ENCODE data around the gene CPNE1. TPM values are rescaled to one million over a fixed set of nuclear protein-coding genes. Genes with fewer than 3 reads are reported as not detected.

Gene CPNE1
- total RNA-seq, 1 donor from 2014 or later, result 264 TPM

DNA sequence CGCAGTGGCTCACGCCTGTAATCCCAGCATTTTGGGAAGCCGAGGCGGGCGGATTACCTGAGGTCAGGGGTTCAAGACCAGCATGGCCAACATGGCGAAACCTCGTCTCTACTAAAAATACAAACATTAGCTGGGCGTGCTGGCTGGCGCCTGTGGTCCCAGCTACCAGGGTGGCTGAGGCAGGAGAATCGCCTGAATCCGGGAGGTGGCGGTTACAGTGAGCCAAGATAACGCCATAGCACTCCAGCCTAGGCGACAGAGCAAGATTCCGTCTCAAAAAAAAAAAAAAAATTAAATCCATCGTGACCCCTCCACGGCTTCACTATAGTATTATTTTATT lies 1.2 kb upstream of the CPNE1 start:
- H3K4me3 Mint-ChIP-seq, result peak overlapping the region; percentile 24

GRCh38 chr20:35663516-35664465 lies 909 bp downstream of the CPNE1 start:
- Mint-ChIP-seq H3K27me3 (no peaks in the 10 kb centered on the region), H3K36me3 (ENCODE audit: low read depth) (peaks cover 30% of the 10 kb centered on the region), H3K4me3 (peak overlapping the region; percentile 94), H3K9me3 (no peaks in the 10 kb centered on the region), H3K27ac (peak overlapping the region; percentile 99), H3K4me1 (peaks cover 56% of the 10 kb centered on the region)
- DNase-seq, result peak; percentile 51
- ChIA-PET CTCF (interaction anchor here (1.2 to 1.4 kb wide), 3 partner anchors 45 to 200 kb away, joined by 3 to 7 read pairs (median 4); no protein-coding TSS in a partner anchor), POLR2A (interaction anchor here (0.6 to 4.7 kb wide), 30 partner anchors 8 to 1342 kb away, joined by 3 to 95 read pairs (median 5); partner anchors contain the start of genes EIF6, ERGIC3, MMP24OS and NFS1)
- peak; percentile 48 for ATAC-seq (ENCODE audit: low read depth)
- intact Hi-C loops (cut with micrococcal nuclease), result loop anchor here (1.0 to 5.0 kb wide), 7 partner anchors 36 to 291 kb away; partner anchors contain the start of genes NFS1, PHF20, RBM39 and ROMO1
- TF ChIP-seq, protein P1, sequence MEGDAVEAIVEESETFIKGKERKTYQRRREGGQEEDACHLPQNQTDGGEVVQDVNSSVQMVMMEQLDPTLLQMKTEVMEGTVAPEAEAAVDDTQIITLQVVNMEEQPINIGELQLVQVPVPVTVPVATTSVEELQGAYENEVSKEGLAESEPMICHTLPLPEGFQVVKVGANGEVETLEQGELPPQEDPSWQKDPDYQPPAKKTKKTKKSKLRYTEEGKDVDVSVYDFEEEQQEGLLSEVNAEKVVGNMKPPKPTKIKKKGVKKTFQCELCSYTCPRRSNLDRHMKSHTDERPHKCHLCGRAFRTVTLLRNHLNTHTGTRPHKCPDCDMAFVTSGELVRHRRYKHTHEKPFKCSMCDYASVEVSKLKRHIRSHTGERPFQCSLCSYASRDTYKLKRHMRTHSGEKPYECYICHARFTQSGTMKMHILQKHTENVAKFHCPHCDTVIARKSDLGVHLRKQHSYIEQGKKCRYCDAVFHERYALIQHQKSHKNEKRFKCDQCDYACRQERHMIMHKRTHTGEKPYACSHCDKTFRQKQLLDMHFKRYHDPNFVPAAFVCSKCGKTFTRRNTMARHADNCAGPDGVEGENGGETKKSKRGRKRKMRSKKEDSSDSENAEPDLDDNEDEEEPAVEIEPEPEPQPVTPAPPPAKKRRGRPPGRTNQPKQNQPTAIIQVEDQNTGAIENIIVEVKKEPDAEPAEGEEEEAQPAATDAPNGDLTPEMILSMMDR (IDR thresholded peaks at IDR 0.05), result no peak

More for the DNA sequence above, 1.2 kb upstream of the CPNE1 start:
- DNase-seq (no peak), ATAC-seq (ENCODE audit: low read depth) (no peak)
- TF ChIP-seq, protein P1 (IDR thresholded peaks at IDR 0.05), result no peak
- no peaks in the 10 kb centered on the region for H3K27me3 Mint-ChIP-seq
- peaks cover 36% of the 10 kb centered on the region for H3K4me1 Mint-ChIP-seq
- ChIA-PET POLR2A (interaction anchor here (0.7 to 4.7 kb wide), 7 partner anchors 10 to 1558 kb away, joined by 4 to 95 read pairs (median 6); partner anchors contain the start of genes CEP250, GDF5, NFS1 and RBM39), CTCF (interaction anchor here (0.9 kb wide), 1 partner anchor 166 kb away, joined by 3 read pairs; no protein-coding TSS in a partner anchor)
- H3K27ac Mint-ChIP-seq, result no peak overlapping the region
- H3K36me3 Mint-ChIP-seq (ENCODE audit: low read depth), result peaks cover 47% of the 10 kb centered on the region
- intact Hi-C loops (cut with micrococcal nuclease), result loop anchor here (2.0 kb wide), 2 partner anchors 107 to 289 kb away; partner anchors contain the start of genes PHF20 and SCAND1
- no peaks in the 10 kb centered on the region for H3K9me3 Mint-ChIP-seq

DNA sequence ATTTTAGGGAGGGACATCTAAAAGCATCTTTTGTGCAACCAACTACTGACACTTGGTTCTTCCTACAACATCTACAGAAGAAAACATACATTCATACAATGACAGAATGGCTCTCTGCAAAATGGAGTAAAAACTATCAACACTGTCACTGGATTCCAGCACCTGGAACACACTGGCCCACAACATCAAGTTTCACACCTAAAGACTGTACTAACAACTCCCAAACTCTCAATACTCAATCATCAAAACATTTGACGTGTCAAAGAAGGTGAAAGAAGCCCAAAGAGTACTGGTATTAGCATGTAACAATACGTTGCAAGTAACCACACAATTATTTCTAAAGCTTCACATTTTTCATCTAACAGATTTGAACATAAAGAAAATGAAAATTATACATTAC lies 2.1 kb downstream of the CPNE1 start:
- POLR2A ChIA-PET, result interaction anchor here (1.3 to 4.7 kb wide), 5 partner anchors 43 to 291 kb away, joined by 3 to 95 read pairs (median 28); partner anchors contain the start of genes RBM39, SCAND1 and SPAG4
- H3K4me3 Mint-ChIP-seq, result peak overlapping the region; percentile 94
- no peaks in the 10 kb centered on the region for H3K27me3 Mint-ChIP-seq
- no peak for DNase-seq
- peaks cover 65% of the 10 kb centered on the region for H3K4me1 Mint-ChIP-seq
- no peaks in the 10 kb centered on the region for H3K9me3 Mint-ChIP-seq
- no peak for ATAC-seq (ENCODE audit: low read depth)
- TF ChIP-seq, protein P1 (IDR thresholded peaks at IDR 0.05), result no peak
- peak overlapping the region; percentile 2 for H3K27ac Mint-ChIP-seq
- CTCF ChIA-PET, result interaction anchor here (1.3 kb wide), 1 partner anchor 199 kb away, joined by 4 read pairs; no protein-coding TSS in a partner anchor
- peaks cover 22% of the 10 kb centered on the region for H3K36me3 Mint-ChIP-seq (ENCODE audit: low read depth)
- intact Hi-C loops (cut with micrococcal nuclease), result loop anchor here (5.0 kb wide), 1 partner anchor 60 kb away; no protein-coding TSS in a partner anchor

DNA sequence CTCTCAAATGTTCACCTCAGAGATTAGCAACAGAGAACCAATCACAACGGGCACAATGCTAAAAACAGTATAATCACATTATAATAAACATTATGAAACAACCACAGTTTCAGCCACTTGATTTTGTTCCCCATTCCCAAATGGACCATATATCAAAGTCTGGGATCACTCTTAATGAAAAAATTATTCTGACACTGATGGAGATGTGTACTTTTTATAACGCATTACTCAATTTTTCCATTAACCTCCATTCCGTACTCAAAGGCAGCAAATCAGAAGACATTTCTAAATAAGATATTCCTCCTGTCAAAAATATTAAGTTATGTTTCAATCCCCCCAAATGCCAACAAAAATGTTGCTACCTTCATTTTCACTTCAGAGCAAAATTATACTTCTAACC lies 2.8 kb downstream of the CPNE1 start:
- CTCF ChIA-PET, result no interaction called here
- peaks cover 72% of the 10 kb centered on the region for H3K4me1 Mint-ChIP-seq

More for the DNA sequence above, 2.8 kb downstream of the CPNE1 start:
- Mint-ChIP-seq H3K36me3 (ENCODE audit: low read depth) (peaks cover 28% of the 10 kb centered on the region), H3K9me3 (no peaks in the 10 kb centered on the region), H3K4me3 (peak overlapping the region; percentile 94), H3K27ac (peak overlapping the region; percentile 38), H3K27me3 (no peaks in the 10 kb centered on the region)
- TF ChIP-seq, protein P1 (IDR thresholded peaks at IDR 0.05), result no peak
- POLR2A ChIA-PET, result interaction anchor here (0.5 to 1.7 kb wide), 2 partner anchors 15 to 46 kb away, joined by 3 to 7 read pairs; partner anchors contain the start of gene SPAG4
- intact Hi-C loops (cut with micrococcal nuclease), result loop anchor here (5.0 kb wide), 1 partner anchor 60 kb away; no protein-coding TSS in a partner anchor
- DNase-seq (no peak), ATAC-seq (ENCODE audit: low read depth) (no peak)
